GM10847 (cell line): Measurements from ENCODE around the gene BUD23.
A peak's percentile ranks its signal among the peaks of the same experiment; 100 is the strongest.

Source experiments
- POLR2A ChIP-seq: IDR thresholded peaks from 2 replicates; pipeline ENCODE4 v1.6.1; 2011; ENCODE audit not compliant: insufficient read length; ENCODE audit errors: extremely low read depth

The BUD23 gene

DNA sequence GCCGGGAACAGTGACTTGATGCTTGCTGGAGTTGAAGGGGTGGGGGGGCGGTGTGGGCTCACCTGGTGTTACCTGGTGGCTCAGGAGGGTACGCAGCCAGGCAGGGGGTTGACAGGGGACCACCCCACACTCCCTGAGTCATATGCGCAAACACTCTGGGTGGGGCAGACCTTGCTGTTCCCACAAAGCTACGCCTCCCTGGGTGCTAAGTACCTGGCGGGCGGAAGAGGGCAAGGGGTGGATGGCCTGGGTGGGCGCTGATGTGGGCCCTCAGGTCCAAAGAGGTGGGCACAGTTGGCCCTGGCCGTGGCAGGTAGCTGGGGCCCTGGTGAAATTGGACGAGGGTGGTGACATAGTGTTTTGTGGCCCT lies 22.1 kb downstream of the BUD23 start:
- TF ChIP-seq POLR2A, result no peak

DNA sequence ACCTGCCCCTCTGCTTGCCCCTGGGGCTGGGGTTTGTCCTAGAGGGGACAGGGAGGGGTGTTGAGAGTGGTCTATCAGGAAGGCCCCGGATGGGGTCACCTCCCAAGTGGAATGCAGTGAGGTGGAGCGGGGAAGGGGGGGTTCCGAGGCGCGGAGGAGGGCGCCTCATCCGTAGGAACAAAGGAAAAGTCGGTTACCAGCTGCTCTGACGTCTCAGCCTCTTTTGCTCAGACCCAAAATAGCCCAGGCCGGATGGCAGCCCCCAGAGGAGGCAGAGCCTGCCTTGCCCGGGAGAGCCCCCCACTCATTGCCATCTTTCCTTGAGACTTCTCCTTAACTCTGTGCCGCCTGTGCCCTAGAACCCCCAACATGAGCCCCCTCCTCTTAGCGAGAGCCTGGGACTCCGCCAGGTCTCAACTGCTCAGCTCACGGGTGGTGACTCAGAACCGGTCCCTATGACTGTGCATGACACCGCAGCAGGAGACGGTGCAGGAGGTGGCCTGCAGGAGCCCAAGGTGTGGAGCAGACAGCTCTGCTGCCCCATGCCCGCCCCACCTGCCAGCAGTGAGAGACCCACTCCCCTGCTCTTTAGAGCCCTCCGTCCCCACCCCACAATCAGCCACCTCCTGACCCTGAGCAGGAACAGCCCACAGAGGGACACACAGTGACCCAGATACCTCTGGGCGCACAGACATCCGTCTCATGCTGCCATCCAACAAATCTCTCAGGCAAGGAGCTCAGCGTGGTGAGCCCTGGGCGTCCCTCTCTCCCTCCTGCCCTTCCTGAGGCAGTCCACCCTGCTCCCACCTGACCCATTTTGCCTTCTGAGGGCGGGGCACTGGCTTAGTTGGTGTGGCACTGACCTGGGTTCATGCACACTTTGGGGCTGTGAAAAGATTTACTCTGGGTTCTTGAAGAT lies 23.0 kb downstream of the BUD23 start:
- TF ChIP-seq POLR2A, result no peak

DNA sequence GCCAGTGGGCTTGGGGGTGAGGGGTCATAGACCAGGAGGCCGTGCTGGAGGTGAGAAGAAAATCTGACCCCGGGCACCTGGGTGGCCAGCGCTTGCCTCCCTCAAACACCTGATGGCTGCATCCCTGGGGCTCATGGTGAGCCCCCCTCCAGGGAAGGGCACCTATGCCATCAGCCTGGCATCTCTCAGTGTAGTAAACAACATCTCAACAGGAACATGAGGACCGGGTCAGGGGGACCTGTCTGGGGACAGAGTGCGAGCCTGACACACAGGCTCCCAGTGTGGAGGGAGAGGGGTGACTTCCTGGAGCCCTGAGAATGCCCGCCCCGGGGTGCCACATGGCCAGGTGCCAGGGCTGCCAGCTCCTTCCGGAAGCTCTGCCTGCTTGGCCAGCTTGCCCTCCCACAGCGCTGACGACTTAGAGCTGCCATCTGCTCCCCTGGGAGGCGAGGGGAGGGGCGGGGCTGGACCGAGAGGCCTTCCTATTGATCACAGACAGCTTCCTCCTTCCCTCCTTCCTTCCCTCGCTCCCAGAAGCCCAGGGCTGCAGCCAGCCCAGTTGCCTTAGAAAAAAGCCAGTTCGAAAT lies 23.7 kb downstream of the BUD23 start:
- TF ChIP-seq POLR2A, result no peak

DNA sequence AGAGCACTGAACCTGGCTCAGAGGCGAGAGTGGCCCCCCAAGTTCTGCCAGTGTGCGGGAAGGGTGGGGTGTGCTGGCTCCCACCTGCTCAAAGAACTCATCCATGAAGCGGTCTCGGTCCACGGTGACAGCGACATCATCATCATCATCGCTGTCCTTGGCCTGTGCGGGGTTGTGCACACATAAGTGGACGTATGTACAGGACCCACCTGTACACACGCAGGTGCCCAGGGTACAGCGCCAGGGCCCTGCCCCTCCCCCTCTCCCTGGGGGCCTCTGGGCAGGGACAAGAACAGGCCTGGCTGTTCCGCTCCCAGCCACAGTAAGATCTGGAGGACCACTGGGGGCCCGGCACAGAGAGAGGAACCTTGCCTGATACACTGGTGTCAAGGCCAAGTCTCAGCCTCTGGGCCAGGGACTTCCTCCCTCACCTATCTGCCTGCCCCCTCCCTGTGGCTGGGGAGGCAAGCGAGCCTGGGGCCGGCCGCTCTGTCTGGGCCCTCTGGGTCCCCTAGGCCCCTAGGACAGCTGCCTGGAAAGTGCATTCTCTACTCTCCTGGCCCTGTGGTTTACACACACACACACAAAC lies 25.7 kb downstream of the BUD23 start:
- no peak for TF ChIP-seq POLR2A

DNA sequence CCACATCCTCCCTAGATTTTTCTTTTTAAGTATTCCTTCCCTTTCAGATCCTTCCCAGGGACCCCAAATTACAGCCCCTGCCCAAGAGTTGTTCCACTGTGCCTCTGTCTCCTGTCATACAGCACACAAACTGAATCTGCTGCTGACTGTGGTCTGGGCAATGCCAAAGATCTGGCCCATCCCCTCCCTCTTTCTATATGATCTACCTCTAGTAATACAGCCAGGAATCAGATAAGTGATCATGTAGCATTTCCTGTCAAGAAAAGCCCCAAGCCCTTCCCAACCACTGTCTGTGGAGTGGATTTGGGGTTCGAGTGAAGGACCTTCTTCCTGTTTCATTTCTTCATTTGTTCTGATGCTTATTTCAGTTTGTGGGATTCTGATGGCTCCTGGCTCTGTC lies 29.4 kb downstream of the BUD23 start:
- no peak for TF ChIP-seq POLR2A

DNA sequence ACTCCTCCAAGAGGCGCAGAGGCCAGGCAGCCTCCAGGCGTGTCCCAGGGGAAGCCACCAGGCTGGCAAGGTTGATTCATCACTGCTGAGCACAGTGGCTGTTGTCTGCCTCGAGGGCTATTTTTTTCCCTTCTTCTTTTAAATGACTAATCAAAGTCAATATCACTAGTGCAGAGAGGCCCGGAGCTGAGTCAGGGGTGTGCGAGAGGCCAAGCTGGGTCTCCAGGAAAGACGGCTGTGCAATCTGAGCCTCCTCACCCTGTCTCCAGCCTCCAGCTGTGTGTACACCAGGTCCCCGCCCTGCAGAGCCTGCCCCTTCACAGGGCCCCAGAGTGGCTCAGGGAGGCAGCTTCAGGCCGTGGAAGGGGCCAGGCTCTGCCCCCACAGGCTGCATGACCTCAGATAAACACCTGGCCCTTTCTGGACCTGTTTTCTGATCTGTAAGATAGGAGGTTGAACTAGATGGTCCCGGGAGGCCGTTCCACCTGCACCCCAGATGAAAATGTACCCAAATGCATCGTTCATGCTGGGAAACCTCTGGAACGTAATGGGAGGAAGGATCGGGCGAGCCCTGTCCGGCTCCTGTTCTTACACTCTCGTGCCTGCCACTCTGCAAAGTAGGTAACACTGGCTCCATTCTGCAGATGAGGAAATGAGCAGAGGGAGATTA lies 32.4 kb downstream of the BUD23 start:
- no peak for TF ChIP-seq POLR2A

DNA sequence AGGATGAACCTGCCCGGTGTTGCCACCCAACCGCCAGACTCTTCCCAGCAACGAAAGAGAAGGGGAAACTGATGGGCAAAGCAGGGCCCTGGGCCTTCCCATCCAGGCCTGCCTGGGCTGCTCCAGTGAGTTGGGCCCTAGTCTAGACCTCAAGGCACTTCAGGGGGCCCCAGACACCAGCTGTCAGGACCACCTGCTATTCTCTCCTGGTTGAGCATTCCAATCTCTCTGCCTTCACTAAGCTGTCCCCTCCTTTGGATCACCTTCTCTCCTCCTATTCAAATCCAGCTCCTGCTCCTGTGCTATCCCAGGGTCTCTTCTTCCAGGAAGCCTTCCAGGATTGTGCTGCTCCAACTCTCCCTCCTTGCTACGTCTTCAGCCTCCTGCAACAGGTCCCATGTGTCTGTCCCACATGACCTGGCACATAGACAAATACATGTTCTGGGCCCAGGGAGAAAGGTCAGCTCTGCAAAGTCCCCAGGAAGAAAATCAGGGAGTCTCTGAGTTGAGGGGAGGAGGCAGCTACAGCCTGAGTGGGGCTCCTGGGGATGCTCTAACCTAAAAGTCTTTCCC lies 33.0 kb downstream of the BUD23 start:
- TF ChIP-seq POLR2A, result no peak

DNA sequence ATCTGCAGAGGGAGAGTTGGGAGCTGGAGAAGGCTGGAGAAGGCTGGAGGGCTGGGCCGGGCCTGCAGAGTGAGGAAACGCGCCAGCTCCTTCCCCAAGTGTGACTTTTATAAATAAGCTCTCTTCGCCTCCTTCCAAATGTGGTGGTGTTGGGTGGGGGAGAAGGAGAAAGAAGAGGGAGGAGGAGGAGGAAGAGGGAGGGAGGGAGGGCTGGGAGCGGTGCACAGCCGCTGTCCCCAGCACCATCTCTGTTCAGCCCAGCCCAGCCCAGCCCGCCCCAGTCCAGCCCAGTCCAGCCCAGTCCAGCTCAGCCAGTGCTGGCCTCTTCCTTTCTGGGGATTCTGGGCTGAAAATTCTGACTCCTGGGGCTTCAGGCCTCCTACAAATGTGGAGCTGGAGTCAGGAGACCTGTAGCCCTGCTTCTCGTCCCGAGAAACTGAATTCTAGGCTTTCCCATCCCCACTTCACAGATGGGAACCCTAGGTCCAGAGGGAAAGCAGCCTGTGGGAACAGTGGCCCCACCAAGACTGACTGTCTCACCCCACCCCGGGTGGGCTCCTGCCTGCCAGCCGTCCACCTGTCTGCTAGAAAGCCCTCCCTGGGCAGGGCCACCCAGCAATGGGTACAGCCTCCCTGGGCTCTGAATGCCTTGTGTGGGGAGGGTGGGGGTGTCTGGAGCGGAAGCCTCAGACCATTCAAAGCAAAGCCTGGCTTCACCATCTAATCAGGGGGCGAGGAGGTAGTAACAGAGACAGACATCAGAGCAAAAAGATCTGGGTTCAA lies 33.8 kb downstream of the BUD23 start:
- no peak for TF ChIP-seq POLR2A

DNA sequence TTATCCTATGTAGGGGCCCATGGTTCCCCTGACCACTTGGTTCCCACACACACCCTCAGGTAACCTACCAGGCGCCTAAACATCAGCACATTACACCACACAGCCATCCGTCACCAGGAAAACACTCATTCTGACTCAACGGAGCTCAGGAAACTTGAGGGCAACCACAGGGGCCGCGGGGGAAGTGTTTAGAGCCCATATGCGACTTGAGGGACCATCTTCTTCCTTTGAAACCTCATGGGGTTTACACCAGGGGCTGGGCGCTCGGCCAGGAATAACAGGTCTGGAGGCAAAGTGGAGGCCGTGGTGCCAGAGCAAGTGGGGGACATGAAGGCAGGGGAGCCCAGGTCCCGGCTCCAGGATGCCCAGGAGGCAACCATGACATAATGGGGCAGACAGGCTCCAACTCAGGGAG lies 34.6 kb downstream of the BUD23 start:
- TF ChIP-seq POLR2A, result no peak

DNA sequence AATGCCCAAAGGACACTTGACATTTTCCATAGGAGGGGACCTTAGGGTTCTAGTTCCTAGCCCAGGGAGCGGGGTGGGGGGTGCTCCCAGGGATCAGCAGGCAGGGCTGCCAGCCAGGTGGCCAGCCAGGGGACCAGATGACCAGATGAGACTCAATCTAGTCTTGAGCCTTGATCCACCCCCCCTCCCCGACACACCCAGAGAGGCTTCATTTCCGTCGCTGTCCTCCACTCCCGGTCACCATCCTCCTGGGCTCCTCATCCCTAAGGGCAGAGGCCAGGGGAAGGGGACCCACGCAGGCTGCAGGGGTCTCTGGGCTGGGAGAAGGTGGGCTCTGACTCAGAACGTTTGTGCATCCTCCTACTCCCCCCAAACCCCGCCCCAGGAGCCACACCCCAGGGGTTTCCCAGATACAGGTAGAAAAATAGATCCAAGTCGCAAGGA lies 35.1 kb downstream of the BUD23 start:
- TF ChIP-seq POLR2A, result no peak

DNA sequence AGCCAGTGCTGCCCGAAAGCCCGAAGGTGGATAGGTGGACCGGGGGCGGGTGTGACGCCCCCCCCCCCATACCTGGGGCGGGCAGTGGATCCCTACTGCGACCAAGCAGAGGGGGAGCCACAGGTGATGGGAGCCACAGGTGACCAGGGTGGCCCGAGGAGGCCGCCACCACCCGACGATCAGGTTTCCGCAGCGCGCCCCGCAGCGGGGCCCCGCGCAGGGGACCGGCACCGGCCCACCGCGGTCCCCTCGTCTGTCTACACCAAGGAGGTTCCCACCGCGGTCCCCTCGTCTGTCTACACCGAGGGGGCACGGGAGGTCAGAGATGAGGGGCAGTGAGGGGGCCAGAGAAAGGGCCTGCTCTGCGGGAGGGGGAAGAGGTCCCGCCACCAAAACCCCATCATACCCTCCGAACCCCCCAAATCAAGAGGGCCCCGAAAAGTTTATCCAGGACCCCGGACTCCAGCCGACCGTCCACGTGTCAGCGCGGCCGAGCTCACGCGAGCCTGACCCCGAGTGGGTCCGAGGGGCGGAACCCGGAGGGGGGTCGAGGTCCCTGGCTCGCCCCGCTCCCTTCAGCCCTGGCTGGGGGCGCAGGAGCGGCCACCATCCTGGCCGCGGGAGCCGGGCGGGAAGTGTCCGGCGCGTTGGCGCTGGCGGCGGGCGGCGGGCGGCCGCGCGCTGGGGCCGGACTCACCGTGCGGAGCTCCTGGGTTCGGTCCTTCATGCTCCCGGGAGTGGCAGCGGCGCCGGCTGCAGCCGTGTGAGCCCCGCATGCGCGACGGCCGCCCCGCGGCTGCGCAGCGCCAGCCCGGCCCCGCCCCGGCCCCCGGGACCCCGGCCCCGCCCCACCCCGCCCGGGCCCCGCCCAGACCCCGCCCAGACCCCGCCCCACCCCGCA lies 35.8 kb downstream of the BUD23 start, which contains the start of gene STX1A:
Gene STX1A, minus strand, starts transcription at position 765 of the 901 bp plus-strand sequence. Its CDS starts 38 bp downstream, at position 727.
- TF ChIP-seq POLR2A, result peak; percentile 41

DNA sequence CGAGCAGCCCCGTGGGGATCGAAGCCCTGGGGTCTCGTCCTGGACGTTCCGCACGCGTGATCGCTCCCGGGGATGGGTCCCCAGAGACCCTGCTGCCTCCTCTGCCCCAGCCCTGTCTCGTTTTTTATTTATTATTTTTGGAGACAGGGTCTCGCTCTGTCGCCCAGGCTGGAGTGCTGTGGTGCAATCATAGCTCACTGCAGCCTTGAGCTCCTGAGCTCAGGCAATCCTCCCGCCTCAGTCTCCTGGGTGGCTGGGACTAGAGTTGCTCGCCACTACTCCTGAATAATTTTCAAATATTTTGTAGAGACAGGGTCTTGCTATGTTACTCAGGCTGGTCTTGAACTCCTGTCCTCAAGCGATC lies 36.4 kb downstream of the BUD23 start:
- TF ChIP-seq POLR2A, result no peak

DNA sequence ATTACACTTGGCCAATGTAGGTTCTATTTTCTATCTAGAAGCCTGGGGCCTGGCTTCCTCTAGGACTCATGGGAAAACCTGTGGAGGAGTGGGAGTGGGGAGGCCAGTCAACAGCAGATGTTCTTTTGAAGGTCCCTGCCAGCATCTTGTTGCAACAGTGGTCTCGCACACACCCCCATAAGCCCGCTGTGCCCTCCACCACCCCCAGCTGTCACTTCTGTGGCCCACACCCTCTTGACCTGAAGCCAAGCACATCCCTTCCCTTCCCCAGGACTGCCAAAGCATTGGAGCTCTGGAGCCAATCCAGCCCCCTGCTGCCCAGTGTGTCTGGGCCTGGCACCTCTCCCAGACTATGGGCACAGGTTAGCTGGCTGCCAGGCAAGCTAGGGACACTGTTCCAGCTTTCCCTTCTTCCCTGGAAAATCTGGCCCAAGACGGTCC lies 38.0 kb downstream of the BUD23 start:
- TF ChIP-seq POLR2A, result no peak
